ENCODE data around the gene DDR2. TPM values are rescaled to one million over a fixed set of nuclear protein-coding genes. Genes with fewer than 3 reads are reported as not detected.

Gene DDR2
- total RNA-seq, 1 experiment from 2014 or later: 0.67 TPM

DNA sequence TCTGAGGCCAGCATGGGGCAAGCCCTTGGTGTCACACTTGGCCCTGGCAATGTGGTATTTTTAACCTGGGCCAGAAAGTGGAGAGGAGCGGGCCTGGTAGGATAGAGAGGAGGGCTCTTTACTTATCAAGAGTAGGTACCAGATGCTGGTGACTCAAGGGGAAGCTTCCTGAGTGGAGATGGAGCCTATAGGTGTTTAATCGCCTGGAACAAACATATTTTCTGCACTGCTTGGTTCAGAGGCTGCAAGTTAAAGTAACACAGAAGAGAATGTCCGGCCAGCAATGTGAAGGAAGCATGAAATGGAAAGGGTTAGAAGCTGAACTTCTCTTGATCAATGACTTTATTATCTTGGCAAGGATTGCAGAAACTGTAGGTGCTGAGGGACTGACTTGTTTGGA lies 74.3 kb downstream of the DDR2 start:
- Histone ChIP-seq H3K9ac (ENCODE audit: low read length) (no peak overlapping the region), H3K27me3 (ENCODE audit: low read length) (no peaks in the 10 kb centered on the region), H3K4me3 (ENCODE audit: low read length) (no peak overlapping the region), H3K4me1 (ENCODE audit: low read length) (no peaks in the 10 kb centered on the region), H2AFZ (ENCODE audit: low read length) (no peak overlapping the region), H3K27ac (ENCODE audit: low read length) (no peak overlapping the region), H3K9me2 (replicated peaks; ENCODE audit: insufficient read depth, low read length) (no peaks in the 10 kb centered on the region), H3K36me3 (ENCODE audit: insufficient read depth, low read length) (no peaks in the 10 kb centered on the region), H3K9me3 (ENCODE audit: low read length) (no peaks in the 10 kb centered on the region), H3K79me2 (ENCODE audit: low read length) (no peaks in the 10 kb centered on the region), H3K4me2 (ENCODE audit: low read depth, low read length, poor library complexity, severe bottlenecking) (no peak overlapping the region), H4K20me1 (ENCODE audit: insufficient read depth, low read depth, low read length) (no peaks in the 10 kb centered on the region)
- DNase-seq: no peak

DNA sequence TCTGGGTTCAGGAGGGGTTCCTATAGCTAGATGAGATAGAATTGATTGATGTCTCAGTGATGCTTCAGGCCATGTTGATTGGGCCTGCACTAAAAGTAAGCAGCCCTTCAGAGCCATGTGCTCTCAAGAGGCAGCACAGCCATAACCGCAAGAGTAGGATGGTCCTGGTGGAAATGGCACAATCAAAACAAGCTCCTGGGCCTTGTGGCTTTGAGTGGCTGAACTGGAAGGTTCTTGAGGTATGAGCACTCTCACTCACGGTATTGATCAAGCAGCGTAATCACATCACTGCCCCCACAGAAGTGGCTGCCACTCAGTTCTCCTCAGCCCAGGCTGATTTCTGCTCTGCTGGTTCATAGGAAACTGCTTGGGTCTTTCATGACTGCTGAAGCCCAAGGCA lies 76.0 kb downstream of the DDR2 start:
- no peaks in the 10 kb centered on the region for H3K9me3 ChIP-seq (ENCODE audit: low read length)
- no peak overlapping the region for H3K4me3 ChIP-seq (ENCODE audit: low read length)
- no peaks in the 10 kb centered on the region for H3K36me3 ChIP-seq (ENCODE audit: insufficient read depth, low read length)
- no peaks in the 10 kb centered on the region for H3K4me1 ChIP-seq (ENCODE audit: low read length)
- H4K20me1 ChIP-seq (ENCODE audit: insufficient read depth, low read depth, low read length): no peaks in the 10 kb centered on the region
- H3K4me2 ChIP-seq (ENCODE audit: low read depth, low read length, poor library complexity, severe bottlenecking): no peak overlapping the region
- no peak overlapping the region for H3K27ac ChIP-seq (ENCODE audit: low read length)
- DNase-seq: no peak
- no peak overlapping the region for H2AFZ ChIP-seq (ENCODE audit: low read length)
- H3K9me2 ChIP-seq (replicated peaks; ENCODE audit: insufficient read depth, low read length): no peaks in the 10 kb centered on the region
- no peaks in the 10 kb centered on the region for H3K27me3 ChIP-seq (ENCODE audit: low read length)
- no peak overlapping the region for H3K9ac ChIP-seq (ENCODE audit: low read length)
- H3K79me2 ChIP-seq (ENCODE audit: low read length): no peaks in the 10 kb centered on the region

DNA sequence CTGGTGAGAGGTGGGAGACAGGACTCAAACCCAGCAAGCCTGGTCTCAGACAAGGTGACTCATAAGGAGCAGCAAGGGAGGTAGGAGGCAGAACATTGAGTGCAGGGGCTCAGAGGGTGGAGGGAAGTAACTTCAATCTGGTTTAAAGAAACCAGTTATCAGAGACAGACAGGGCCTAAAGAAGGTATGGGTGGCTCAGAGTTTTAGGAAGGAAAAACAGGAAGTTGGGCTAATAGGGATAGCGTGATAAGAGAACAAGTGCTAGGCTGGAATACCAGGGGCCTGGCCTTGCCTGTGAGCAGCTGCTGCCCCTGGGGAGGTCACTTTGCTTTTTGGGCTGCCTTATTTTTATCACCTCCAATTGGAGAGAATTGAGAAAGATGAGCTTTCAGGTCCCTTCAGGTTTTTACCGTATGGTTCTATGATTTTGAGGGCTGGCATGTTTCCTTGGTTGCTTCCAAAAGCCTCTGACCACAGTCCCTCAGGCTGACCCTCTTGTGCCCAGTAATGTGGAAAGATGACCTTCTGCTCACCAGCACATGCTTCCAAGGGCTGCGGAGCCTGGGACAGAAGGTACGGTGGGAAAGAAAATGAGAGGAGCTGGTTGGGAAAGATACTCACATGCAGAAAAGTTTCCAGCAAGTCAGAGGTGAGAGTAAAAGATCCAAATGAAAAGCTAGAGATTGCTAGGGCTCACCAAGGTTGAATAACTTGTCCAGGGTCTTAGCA lies 77.0 kb downstream of the DDR2 start:
- Histone ChIP-seq H3K9me3 (ENCODE audit: low read length) (no peaks in the 10 kb centered on the region), H3K27ac (ENCODE audit: low read length) (no peak overlapping the region), H3K4me3 (ENCODE audit: low read length) (no peak overlapping the region), H3K79me2 (ENCODE audit: low read length) (no peaks in the 10 kb centered on the region), H3K9me2 (replicated peaks; ENCODE audit: insufficient read depth, low read length) (no peaks in the 10 kb centered on the region), H3K4me2 (ENCODE audit: low read depth, low read length, poor library complexity, severe bottlenecking) (no peak overlapping the region), H3K9ac (ENCODE audit: low read length) (no peak overlapping the region), H3K36me3 (ENCODE audit: insufficient read depth, low read length) (no peaks in the 10 kb centered on the region), H4K20me1 (ENCODE audit: insufficient read depth, low read depth, low read length) (no peaks in the 10 kb centered on the region), H3K27me3 (ENCODE audit: low read length) (no peaks in the 10 kb centered on the region), H3K4me1 (ENCODE audit: low read length) (no peaks in the 10 kb centered on the region), H2AFZ (ENCODE audit: low read length) (no peak overlapping the region)
- no peak for DNase-seq

DNA sequence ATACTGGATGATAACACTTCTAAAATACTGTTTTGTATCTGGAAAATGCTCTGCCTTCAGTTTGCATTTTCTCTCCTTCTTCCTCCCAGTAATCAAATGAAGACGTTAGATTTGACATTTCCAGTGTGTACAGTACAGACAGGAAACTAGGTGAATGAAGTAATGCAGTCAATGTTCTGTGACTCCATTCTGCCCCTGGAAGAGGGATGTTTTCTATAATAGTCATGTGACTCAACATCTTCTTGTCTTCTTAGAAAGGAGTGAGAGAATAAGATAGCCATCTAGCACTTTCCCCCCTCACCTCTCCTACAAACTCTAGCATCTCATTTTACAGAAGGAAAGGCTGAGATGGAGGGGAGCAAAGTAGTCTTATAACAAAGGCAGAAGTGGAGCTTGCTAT lies 77.6 kb downstream of the DDR2 start:
- Histone ChIP-seq H3K4me1 (ENCODE audit: low read length) (no peaks in the 10 kb centered on the region), H4K20me1 (ENCODE audit: insufficient read depth, low read depth, low read length) (no peaks in the 10 kb centered on the region), H3K27me3 (ENCODE audit: low read length) (no peaks in the 10 kb centered on the region), H3K9ac (ENCODE audit: low read length) (no peak overlapping the region), H3K27ac (ENCODE audit: low read length) (no peak overlapping the region), H3K9me3 (ENCODE audit: low read length) (no peaks in the 10 kb centered on the region), H3K36me3 (ENCODE audit: insufficient read depth, low read length) (no peaks in the 10 kb centered on the region), H3K79me2 (ENCODE audit: low read length) (no peaks in the 10 kb centered on the region), H2AFZ (ENCODE audit: low read length) (no peak overlapping the region), H3K4me3 (ENCODE audit: low read length) (no peak overlapping the region), H3K9me2 (replicated peaks; ENCODE audit: insufficient read depth, low read length) (no peaks in the 10 kb centered on the region), H3K4me2 (ENCODE audit: low read depth, low read length, poor library complexity, severe bottlenecking) (no peak overlapping the region)
- no peak for DNase-seq

DNA sequence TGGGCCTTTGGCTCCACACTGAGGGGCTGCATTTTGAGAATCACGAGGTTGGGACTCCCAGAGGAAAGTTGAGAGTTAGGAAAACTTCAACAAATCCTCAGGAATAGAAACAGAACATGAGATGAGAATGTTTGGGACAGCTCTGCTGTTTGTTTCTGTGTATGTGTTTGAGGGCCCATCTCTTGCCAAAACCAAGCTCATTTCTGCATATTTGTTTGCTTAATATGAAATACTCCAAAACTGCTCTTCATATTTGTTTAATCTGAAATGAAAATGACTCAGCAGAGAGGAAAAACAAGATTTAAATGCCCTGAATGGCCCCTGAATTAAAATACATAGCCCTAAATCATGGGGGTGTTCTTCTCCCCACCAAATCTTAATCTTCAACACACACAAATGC lies 78.1 kb downstream of the DDR2 start:
- H3K79me2 ChIP-seq (ENCODE audit: low read length): no peaks in the 10 kb centered on the region
- H3K9ac ChIP-seq (ENCODE audit: low read length): no peak overlapping the region
- no peaks in the 10 kb centered on the region for H4K20me1 ChIP-seq (ENCODE audit: insufficient read depth, low read depth, low read length)
- H3K9me2 ChIP-seq (replicated peaks; ENCODE audit: insufficient read depth, low read length): no peaks in the 10 kb centered on the region
- no peaks in the 10 kb centered on the region for H3K4me1 ChIP-seq (ENCODE audit: low read length)
- H2AFZ ChIP-seq (ENCODE audit: low read length): no peak overlapping the region
- H3K27ac ChIP-seq (ENCODE audit: low read length): no peak overlapping the region
- no peaks in the 10 kb centered on the region for H3K36me3 ChIP-seq (ENCODE audit: insufficient read depth, low read length)
- no peak overlapping the region for H3K4me2 ChIP-seq (ENCODE audit: low read depth, low read length, poor library complexity, severe bottlenecking)
- no peaks in the 10 kb centered on the region for H3K27me3 ChIP-seq (ENCODE audit: low read length)
- no peaks in the 10 kb centered on the region for H3K9me3 ChIP-seq (ENCODE audit: low read length)
- no peak overlapping the region for H3K4me3 ChIP-seq (ENCODE audit: low read length)
- DNase-seq: no peak

DNA sequence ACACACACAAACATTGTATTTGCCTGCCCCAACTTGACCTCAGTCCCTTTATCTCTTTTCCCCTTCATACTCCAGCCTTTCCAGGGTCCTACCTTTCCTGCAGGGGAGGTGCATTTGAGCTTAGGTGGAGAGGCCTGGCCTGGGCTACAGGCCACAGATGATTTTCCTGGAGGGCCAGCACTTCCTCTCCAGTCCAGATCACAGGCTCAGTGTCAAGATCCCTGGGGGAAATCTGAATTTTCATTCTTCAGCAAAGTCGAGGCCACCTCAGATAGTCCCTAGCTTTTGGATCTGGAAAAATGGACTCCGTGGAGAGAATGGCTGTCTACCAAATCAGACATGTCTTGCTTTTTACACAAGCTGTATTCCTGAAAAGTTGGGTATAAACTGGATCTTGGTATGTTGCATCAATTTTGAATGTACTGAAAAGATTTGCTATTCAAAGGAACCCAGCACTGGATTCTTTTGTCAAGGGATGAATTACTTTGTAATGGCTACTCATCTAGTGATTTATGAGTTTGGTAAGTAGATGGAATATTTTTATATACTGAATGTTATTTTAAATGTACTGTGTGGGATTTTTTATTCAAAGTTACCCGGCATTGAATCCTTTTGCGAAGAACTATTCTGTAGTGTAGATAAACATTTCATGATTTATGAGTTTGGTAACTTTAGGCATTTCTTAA lies 78.7 kb downstream of the DDR2 start:
- H3K4me2 ChIP-seq (ENCODE audit: low read depth, low read length, poor library complexity, severe bottlenecking): no peak overlapping the region
- H3K9ac ChIP-seq (ENCODE audit: low read length): no peak overlapping the region
- H3K9me2 ChIP-seq (replicated peaks; ENCODE audit: insufficient read depth, low read length): no peaks in the 10 kb centered on the region
- H3K27me3 ChIP-seq (ENCODE audit: low read length): no peaks in the 10 kb centered on the region
- H3K4me3 ChIP-seq (ENCODE audit: low read length): no peak overlapping the region
- H3K9me3 ChIP-seq (ENCODE audit: low read length): no peaks in the 10 kb centered on the region
- DNase-seq: no peak
- no peak overlapping the region for H3K27ac ChIP-seq (ENCODE audit: low read length)
- H3K36me3 ChIP-seq (ENCODE audit: insufficient read depth, low read length): no peaks in the 10 kb centered on the region
- H3K4me1 ChIP-seq (ENCODE audit: low read length): no peaks in the 10 kb centered on the region
- no peak overlapping the region for H2AFZ ChIP-seq (ENCODE audit: low read length)
- no peaks in the 10 kb centered on the region for H4K20me1 ChIP-seq (ENCODE audit: insufficient read depth, low read depth, low read length)
- H3K79me2 ChIP-seq (ENCODE audit: low read length): no peaks in the 10 kb centered on the region

DNA sequence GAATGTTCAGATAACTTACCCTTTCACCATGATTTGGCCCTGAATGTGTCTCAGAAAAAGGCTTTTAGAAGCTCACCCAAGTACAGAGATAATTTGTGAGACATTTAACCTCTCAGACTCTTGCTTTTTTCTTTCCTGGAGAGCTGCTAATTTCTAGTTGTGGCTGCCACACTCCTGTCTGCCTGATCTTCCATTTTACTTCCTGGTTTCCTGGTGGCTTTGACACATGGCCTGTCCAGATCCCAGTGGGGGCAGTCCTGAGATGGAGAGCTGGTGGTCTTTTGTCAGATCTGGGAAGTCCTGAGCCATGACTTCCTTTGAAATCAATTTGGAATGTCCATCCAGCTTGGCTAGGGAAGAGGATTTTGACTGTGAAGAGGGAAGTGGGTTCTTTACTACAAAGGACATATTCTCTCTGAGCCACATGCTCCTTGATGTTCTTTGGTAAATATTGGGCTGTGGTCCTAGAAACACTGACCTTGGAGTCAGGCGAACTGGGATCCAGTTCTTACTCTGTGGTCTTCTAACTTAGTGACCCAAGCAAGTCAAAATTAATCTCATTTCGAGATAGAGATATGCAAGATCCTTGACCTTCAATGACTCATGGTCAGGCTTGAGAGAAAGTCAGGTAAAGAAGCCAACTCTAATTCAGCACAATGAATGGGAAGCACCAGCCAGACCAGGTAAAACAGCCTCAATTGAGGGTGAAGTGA lies 80.2 kb downstream of the DDR2 start:
- Histone ChIP-seq H3K9ac (ENCODE audit: low read length) (no peak overlapping the region), H2AFZ (ENCODE audit: low read length) (no peak overlapping the region), H3K79me2 (ENCODE audit: low read length) (no peaks in the 10 kb centered on the region), H3K9me2 (replicated peaks; ENCODE audit: insufficient read depth, low read length) (no peaks in the 10 kb centered on the region), H3K4me3 (ENCODE audit: low read length) (no peak overlapping the region), H3K36me3 (ENCODE audit: insufficient read depth, low read length) (no peaks in the 10 kb centered on the region), H4K20me1 (ENCODE audit: insufficient read depth, low read depth, low read length) (no peaks in the 10 kb centered on the region), H3K27ac (ENCODE audit: low read length) (no peak overlapping the region), H3K27me3 (ENCODE audit: low read length) (no peaks in the 10 kb centered on the region), H3K4me2 (ENCODE audit: low read depth, low read length, poor library complexity, severe bottlenecking) (no peak overlapping the region), H3K9me3 (ENCODE audit: low read length) (no peaks in the 10 kb centered on the region), H3K4me1 (ENCODE audit: low read length) (no peaks in the 10 kb centered on the region)
- no peak for DNase-seq

DNA sequence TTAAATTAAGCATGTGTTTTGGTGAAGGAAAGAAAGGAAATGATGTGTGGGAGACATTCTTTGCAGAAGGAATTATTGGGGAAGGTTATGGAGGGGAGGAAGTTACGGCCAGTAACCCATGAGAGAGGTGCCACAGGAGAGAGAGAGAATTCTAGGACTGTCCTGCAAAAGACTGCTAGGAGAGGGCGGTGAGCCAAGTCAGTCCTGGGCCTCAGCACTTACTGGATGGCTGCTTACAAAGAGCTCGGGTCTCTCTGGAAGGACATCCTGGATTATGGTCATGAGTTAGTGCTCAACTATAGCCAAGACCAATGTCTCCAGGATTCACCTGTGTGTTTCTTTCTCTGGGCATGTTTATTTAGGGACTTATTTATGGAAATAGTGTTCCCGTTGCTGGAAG lies 83.9 kb downstream of the DDR2 start:
- Histone ChIP-seq H3K27me3 (ENCODE audit: low read length) (no peaks in the 10 kb centered on the region), H3K4me2 (ENCODE audit: low read depth, low read length, poor library complexity, severe bottlenecking) (no peak overlapping the region), H3K9ac (ENCODE audit: low read length) (no peak overlapping the region), H3K4me1 (ENCODE audit: low read length) (no peaks in the 10 kb centered on the region), H3K27ac (ENCODE audit: low read length) (no peak overlapping the region), H3K36me3 (ENCODE audit: insufficient read depth, low read length) (no peaks in the 10 kb centered on the region), H2AFZ (ENCODE audit: low read length) (no peak overlapping the region), H3K4me3 (ENCODE audit: low read length) (no peak overlapping the region), H3K79me2 (ENCODE audit: low read length) (no peaks in the 10 kb centered on the region), H3K9me2 (replicated peaks; ENCODE audit: insufficient read depth, low read length) (no peaks in the 10 kb centered on the region), H3K9me3 (ENCODE audit: low read length) (no peaks in the 10 kb centered on the region), H4K20me1 (ENCODE audit: insufficient read depth, low read depth, low read length) (no peaks in the 10 kb centered on the region)
- no peak for DNase-seq

Data from Karpas-422 (cell line).